DND-41 (cell line): ENCODE data around the gene KIF2C.

Experiments
- EZH2 ChIP-seq: IDR thresholded peaks from 3 replicates; pipeline ENCODE4 v1.6.1; 2012; ENCODE audit warnings: borderline replicate concordance, low read depth, mild to moderate bottlenecking, moderate library complexity, low read length, inconsistent platforms; ENCODE audit not compliant: severe bottlenecking
- TF ChIP-seq, protein P1 (sequence below): IDR thresholded peaks from 2 replicates; pipeline ENCODE4 v1.5.1; 2012; ENCODE audit warnings: borderline replicate concordance, low read length, moderate library complexity, mild to moderate bottlenecking; ENCODE audit not compliant: poor library complexity, severe bottlenecking; ENCODE audit errors: extremely low read depth

DNA sequence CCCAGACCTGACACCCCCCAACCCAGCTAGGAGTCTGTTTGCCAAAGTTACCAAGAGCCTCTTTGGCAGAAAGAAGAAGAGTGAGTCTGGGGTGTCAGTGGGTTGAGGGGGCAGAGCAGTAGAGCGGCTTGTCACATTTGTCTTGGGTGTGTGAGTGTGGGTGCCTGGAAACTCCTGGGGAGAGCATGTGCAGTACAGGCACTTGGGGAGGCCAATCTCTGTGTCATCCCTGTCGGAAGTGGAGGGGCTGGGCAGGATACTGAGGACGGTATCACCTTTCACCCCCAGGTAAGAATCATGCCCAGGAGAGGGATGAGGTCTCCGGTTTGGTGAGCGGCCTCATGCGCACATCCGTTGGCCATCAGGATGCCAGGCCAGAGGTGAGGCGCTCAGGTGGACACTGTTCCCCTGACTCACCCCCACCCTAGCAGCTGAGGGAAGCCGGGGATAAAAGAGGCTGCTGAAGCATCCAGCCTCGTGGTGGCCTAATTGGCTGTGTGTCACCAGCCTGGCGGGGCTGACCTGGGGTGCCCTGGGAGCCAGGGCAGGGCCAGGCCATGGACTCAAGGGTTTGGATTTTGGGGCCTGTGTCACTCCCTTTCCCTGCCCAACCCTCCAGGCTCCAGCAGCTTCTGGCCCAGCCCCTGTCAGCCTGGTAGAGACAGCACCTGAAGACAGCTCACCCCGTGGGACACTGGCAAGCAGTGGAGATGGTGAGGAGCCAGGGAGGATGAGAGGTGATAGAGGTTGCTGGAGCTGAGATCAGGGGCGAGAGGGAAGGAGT is 63.9 kb downstream of the KIF2C start:
- TF ChIP-seq, protein P1, sequence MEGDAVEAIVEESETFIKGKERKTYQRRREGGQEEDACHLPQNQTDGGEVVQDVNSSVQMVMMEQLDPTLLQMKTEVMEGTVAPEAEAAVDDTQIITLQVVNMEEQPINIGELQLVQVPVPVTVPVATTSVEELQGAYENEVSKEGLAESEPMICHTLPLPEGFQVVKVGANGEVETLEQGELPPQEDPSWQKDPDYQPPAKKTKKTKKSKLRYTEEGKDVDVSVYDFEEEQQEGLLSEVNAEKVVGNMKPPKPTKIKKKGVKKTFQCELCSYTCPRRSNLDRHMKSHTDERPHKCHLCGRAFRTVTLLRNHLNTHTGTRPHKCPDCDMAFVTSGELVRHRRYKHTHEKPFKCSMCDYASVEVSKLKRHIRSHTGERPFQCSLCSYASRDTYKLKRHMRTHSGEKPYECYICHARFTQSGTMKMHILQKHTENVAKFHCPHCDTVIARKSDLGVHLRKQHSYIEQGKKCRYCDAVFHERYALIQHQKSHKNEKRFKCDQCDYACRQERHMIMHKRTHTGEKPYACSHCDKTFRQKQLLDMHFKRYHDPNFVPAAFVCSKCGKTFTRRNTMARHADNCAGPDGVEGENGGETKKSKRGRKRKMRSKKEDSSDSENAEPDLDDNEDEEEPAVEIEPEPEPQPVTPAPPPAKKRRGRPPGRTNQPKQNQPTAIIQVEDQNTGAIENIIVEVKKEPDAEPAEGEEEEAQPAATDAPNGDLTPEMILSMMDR, result no peak
- TF ChIP-seq EZH2, result no peak
